Duodenal mucosa (tissue), 2 donors: ENCODE data around the gene CST6.
A peak's percentile ranks its signal among the peaks of the same experiment; 100 is the strongest.

Source experiments
- H3K27ac ChIP-seq: one replicate; pipeline ENCODE4 v1.7.0; 2013; ENCODE audit warnings: low read depth, low read length
- H3K27me3 ChIP-seq, 2 donors: one replicate each; pipeline ENCODE4 v1.7.0; 2013; ENCODE audit warnings: low read length in 2 of 2, control low read depth in 1 of 2; ENCODE audit not compliant: insufficient read depth in 2 of 2, control insufficient read depth in 1 of 2
- H3K36me3 ChIP-seq, 2 donors: one replicate each; pipeline ENCODE4 v1.7.0; 2013; ENCODE audit warnings: low read length in 2 of 2, control low read depth in 1 of 2; ENCODE audit not compliant: insufficient read depth in 2 of 2, control insufficient read depth in 1 of 2
- H3K4me1 ChIP-seq, 2 donors: one replicate each; pipeline ENCODE4 v1.7.0; 2013; ENCODE audit warnings: low read length in 2 of 2, control low read depth in 1 of 2; ENCODE audit not compliant: insufficient read depth in 2 of 2, control insufficient read depth in 1 of 2
- H3K4me3 ChIP-seq, 2 donors: one replicate each; pipeline ENCODE4 v1.7.0; 2013; ENCODE audit warnings: low read length in 2 of 2, low read depth in 1 of 2
- H3K9ac ChIP-seq, 2 donors: one replicate each; pipeline ENCODE4 v1.7.0; 2013; ENCODE audit warnings: low read length in 2 of 2, low read depth in 1 of 2
- H3K9me3 ChIP-seq, 2 donors: one replicate each; pipeline ENCODE4 v1.7.0; 2013; ENCODE audit warnings: low read length in 2 of 2, control low read depth in 1 of 2; ENCODE audit not compliant: control insufficient read depth in 1 of 2

Gene CST6

DNA sequence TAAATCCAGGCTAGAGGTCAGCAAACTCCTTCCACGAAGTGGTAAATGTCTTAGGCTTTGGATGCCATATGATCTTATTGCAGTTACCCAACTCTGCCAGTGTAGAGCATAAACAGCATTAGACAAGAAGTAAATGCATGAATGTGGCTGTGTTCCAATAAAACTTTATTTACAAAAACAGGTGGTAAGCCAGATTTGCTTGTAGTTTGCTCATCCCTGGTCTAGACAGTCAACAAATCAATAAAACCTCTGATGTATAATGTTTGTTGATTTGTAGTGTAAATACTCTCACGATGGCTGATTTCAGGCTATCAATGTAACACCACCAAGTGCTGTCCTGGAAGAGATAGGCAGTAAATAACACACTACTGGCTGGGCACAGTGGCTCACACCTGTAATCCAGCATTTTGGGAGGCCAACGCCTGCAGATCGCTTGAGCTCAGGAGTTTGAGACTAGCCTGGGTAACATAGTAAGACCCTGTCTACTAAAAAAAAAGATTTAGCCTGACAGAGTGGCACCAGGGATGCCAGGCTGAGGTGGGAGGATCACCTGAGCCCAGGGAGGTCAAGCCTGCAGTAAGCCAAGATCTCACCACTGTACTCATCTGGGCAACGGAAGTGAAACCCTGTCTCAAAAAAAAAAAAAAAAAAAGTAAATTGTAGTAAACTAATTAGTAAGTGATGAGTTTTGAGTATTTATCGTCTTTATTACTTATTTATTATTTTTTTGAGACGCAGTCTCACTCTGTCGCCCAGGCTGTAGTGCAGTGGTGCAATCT lies 21.3 kb downstream of the CST6 start:
- no peaks in the 10 kb centered on the region for H3K27me3 ChIP-seq
- no peaks in the 10 kb centered on the region for H3K9me3 ChIP-seq
- H3K4me3 ChIP-seq = no peak overlapping the region
- no peaks in the 10 kb centered on the region for H3K36me3 ChIP-seq
- no peaks in the 10 kb centered on the region for H3K4me1 ChIP-seq
- no peak overlapping the region for H3K27ac ChIP-seq
- no peak overlapping the region for H3K9ac ChIP-seq

DNA sequence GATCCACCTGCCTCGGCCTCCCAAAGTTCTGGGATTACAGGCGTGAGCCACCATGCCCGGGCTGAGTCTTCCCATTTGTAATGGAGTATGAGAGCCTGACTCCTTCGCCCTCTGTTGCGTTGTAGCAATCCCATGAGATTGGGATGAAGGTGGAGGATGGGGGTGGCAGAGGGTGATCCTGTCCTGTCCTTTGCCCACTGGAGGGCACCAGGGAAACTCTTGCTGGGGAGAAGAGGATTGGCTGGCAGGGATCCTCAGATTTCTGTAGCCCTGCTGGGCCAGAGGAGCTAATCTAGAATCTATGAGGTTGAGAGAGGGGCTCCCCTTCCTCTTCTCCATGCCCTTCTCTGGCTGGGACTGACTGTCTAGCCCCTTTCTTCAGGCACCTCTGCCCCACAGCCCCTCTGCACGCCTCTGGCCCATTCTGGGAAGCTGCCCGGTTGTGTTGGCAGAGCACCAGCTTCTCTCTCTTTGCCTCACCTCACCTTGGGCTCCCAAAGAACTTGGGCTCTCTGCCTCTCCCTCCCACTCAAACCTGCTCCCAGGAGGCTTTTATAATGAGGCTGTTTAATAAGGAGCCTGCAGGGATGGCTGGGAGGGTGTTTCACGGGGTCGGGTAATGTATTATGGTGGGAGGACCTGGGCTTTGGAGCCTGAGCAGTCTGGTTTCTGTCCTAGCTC lies 24.0 kb downstream of the CST6 start:
- H3K4me1 ChIP-seq = no peaks in the 10 kb centered on the region
- H3K36me3 ChIP-seq = no peaks in the 10 kb centered on the region
- H3K9ac ChIP-seq = no peak overlapping the region
- H3K27ac ChIP-seq = no peak overlapping the region
- no peaks in the 10 kb centered on the region for H3K27me3 ChIP-seq
- H3K4me3 ChIP-seq = no peak overlapping the region
- H3K9me3 ChIP-seq = no peaks in the 10 kb centered on the region

DNA sequence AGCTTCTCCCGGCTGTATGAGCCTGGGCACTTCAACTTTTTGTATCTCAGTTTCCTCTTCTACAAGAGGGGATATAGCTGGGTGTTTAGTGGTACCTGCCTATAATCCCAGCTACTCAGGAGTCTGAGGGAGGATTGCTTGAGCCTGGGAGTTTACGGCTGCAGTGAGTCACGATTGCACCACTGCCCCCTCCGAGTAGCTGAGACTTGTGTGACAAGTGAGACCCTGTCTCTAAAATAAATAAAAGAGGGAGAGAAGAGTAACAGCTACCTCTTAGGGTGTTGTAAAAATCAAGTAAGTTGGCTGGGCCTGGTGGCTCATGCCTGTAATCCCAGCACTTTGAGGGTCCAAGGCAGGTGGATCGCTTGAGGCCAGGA lies 24.5 kb downstream of the CST6 start:
- Histone ChIP-seq H3K27ac (no peak overlapping the region), H3K9me3 (no peaks in the 10 kb centered on the region), H3K9ac (no peak overlapping the region), H3K27me3 (no peaks in the 10 kb centered on the region), H3K36me3 (no peaks in the 10 kb centered on the region), H3K4me1 (no peaks in the 10 kb centered on the region), H3K4me3 (no peak overlapping the region)

GRCh38 chr11:66037327-66037726 lies 25.5 kb downstream of the CST6 start:
- H3K27ac ChIP-seq = no peak overlapping the region

GRCh38 chr11:66039765-66040164 lies 28.0 kb downstream of the CST6 start:
- Histone ChIP-seq H3K9me3 (no peaks in the 10 kb centered on the region), H3K4me3 (no peak overlapping the region), H3K36me3 (no peaks in the 10 kb centered on the region), H3K4me1 (peaks cover under 1% of the 10 kb centered on the region in 2 donors), H3K9ac (no peak overlapping the region), H3K27ac (no peak overlapping the region), H3K27me3 (no peaks in the 10 kb centered on the region)

More at GRCh38 chr11:66037327-66037726, 25.5 kb downstream of the CST6 start:
- Histone ChIP-seq H3K9ac (no peak overlapping the region), H3K9me3 (no peaks in the 10 kb centered on the region), H3K4me3 (no peak overlapping the region), H3K36me3 (no peaks in the 10 kb centered on the region), H3K4me1 (no peaks in the 10 kb centered on the region), H3K27me3 (no peaks in the 10 kb centered on the region)

- Histone ChIP-seq H3K4me1 (peaks cover 7 to 8% of the 10 kb centered on the region in 2 donors), H3K36me3 (no peaks in the 10 kb centered on the region), H3K27me3 (peaks cover 0 to 3% of the 10 kb centered on the region in 2 donors), H3K27ac (no peak overlapping the region), H3K4me3 (no peak overlapping the region), H3K9me3 (no peaks in the 10 kb centered on the region), H3K9ac (no peak overlapping the region)
Measured at GRCh38 chr11:66042227-66042995, 30.6 kb downstream of the CST6 start.

- Histone ChIP-seq H3K4me1 (peaks cover 7 to 8% of the 10 kb centered on the region in 2 donors), H3K9me3 (no peaks in the 10 kb centered on the region), H3K36me3 (no peaks in the 10 kb centered on the region), H3K9ac (no peak overlapping the region), H3K27me3 (peaks cover 0 to 3% of the 10 kb centered on the region in 2 donors), H3K4me3 (no peak overlapping the region), H3K27ac (no peak overlapping the region)
Measured at GRCh38 chr11:66042996-66043906, 31.4 kb downstream of the CST6 start.

DNA sequence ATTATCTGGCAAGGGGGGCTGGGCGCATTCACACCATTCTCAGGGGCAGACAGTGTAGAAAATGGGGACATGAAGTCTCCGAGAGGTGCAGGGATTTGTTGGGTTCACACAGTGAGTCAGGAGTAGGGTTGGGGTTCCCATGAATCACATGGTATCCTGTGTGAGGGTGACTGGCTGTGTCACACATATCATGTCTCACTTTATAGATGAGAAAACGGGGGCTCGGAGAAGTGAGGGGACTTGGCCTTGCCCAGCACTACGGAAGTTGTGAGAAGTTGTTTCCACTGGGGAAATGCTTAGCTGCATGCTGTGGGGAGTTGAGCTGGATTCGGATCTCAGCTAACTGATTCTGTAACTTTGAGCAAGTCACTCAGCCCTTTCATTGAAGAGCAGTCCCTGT lies 32.9 kb downstream of the CST6 start:
- Histone ChIP-seq H3K27ac (no peak overlapping the region), H3K9ac (no peak overlapping the region), H3K9me3 (no peaks in the 10 kb centered on the region), H3K36me3 (no peaks in the 10 kb centered on the region), H3K4me1 (peaks cover 7 to 8% of the 10 kb centered on the region in 2 donors), H3K27me3 (peaks cover 3% of the 10 kb centered on the region in 2 donors), H3K4me3 (peak overlapping the region in 1 of 2 donors; percentile 13)

DNA sequence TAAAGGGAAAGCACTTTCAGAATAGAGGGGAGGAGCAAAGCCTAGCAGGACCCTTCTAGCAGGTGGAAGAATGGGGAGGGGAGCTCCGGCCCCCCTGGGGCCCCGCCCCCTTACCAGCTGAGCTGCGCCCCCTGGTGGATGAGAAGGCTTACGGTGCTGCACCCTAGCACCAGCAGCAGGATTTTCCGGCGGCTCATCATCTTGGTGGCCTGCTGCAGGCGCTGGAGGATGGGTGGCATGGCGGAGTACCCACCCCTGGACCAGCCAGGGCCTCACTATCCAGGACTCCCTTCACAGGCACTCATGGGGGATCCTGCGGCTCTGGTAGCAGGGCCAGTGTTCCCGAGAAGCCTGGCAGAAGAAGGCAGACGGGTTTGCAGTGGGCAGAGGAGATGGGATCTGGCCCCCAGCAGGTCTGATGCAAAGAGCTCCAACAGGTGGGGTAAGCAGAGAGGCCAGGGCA lies 33.4 kb downstream of the CST6 start:
- Histone ChIP-seq H3K27me3 (peaks cover 3% of the 10 kb centered on the region in 2 donors), H3K27ac (no peak overlapping the region), H3K9me3 (no peaks in the 10 kb centered on the region), H3K4me3 (peak overlapping the region in 1 of 2 donors; percentile 13), H3K4me1 (peaks cover 7 to 8% of the 10 kb centered on the region in 2 donors), H3K9ac (no peak overlapping the region), H3K36me3 (no peaks in the 10 kb centered on the region)
